ENCODE results near the gene IRAK2.

Gene IRAK2

GRCh38 chr3:10248984-10249748 is 84.4 kb downstream of the IRAK2 start:
- peak overlapping the region; percentile 84 for H3K4me3 ChIP-seq (ENCODE audit: low read depth, low read length)
- TF ChIP-seq CTCF (IDR thresholded peaks at IDR 0.05; ENCODE audit: insufficient read depth, low read length, missing control alignments): no peak
- POLR2A ChIA-PET: interaction anchor here (1.4 kb wide), 1 partner anchor 44 kb away, joined by 3 read pairs; no protein-coding TSS in a partner anchor
- no peak for DNase-seq (ENCODE audit: low read depth, low spot score)
- CTCF ChIA-PET: interaction anchor here (1.4 to 2.1 kb wide), 4 partner anchors 11 to 98 kb away, joined by 4 to 8 read pairs (median 6); no protein-coding TSS in a partner anchor

GRCh38 chr3:10249833-10250232 is 85.1 kb downstream of the IRAK2 start:
- CTCF ChIA-PET: interaction anchor here (1.3 to 1.8 kb wide), 2 partner anchors 10 to 13 kb away, joined by 3 to 8 read pairs; no protein-coding TSS in a partner anchor
- DNase-seq (ENCODE audit: low read depth, low spot score): no peak
- no peak for TF ChIP-seq CTCF (IDR thresholded peaks at IDR 0.05; ENCODE audit: insufficient read depth, low read length, missing control alignments)
- POLR2A ChIA-PET: no interaction called here
- H3K4me3 ChIP-seq (ENCODE audit: low read depth, low read length): peak overlapping the region; percentile 84

GRCh38 chr3:10251006-10251405 is 86.3 kb downstream of the IRAK2 start:
- ChIA-PET POLR2A (no interaction called here), CTCF (interaction anchor here (0.7 to 1.3 kb wide), 2 partner anchors 9 to 13 kb away, joined by 3 read pairs; no protein-coding TSS in a partner anchor)
- no peak for DNase-seq (ENCODE audit: low read depth, low spot score)
- no peak for TF ChIP-seq CTCF (IDR thresholded peaks at IDR 0.05; ENCODE audit: insufficient read depth, low read length, missing control alignments)
- H3K4me3 ChIP-seq (ENCODE audit: low read depth, low read length): no peak overlapping the region

- no peak for DNase-seq (ENCODE audit: low read depth, low spot score)
- H3K4me3 ChIP-seq (ENCODE audit: low read depth, low read length): no peak overlapping the region
- no peak for TF ChIP-seq CTCF (IDR thresholded peaks at IDR 0.05; ENCODE audit: insufficient read depth, low read length, missing control alignments)
- ChIA-PET POLR2A (no interaction called here), CTCF (interaction anchor here (1.2 to 2.5 kb wide), 2 partner anchors 10 to 32 kb away, joined by 3 to 14 read pairs; no protein-coding TSS in a partner anchor)
Observed at GRCh38 chr3:10253731-10254130, 89.0 kb downstream of the IRAK2 start.

GRCh38 chr3:10255835-10256234 is 91.1 kb downstream of the IRAK2 start:
- ChIA-PET POLR2A (no interaction called here), CTCF (interaction anchor here (0.6 kb wide), 1 partner anchor 11 kb away, joined by 3 read pairs; no protein-coding TSS in a partner anchor)
- no peak for DNase-seq (ENCODE audit: low read depth, low spot score)

More at GRCh38 chr3:10255835-10256234, 91.1 kb downstream of the IRAK2 start:
- no peak overlapping the region for H3K4me3 ChIP-seq (ENCODE audit: low read depth, low read length)
- TF ChIP-seq CTCF (IDR thresholded peaks at IDR 0.05; ENCODE audit: insufficient read depth, low read length, missing control alignments): no peak

Data from AG04449 (cell line).